Activated naive CD4-positive, alpha-beta T cell treated with anti-CD3 and anti-CD28 coated beads, Interleukin-2, amount 50 U/mL, for 24 hours (primary cell): ENCODE data around the gene HDAC1.
"Not testable (repeated sequence)": the region's sequence is repeated elsewhere in the genome, so short reads cannot be mapped to it uniquely, and the experiment has no call there.

Experiments used
- H3K27ac Mint-ChIP-seq: one replicate; pipeline ENCODE4 v1.8.0; 2021; ENCODE audit warnings: mild to moderate bottlenecking, mixed read lengths
- H3K27me3 Mint-ChIP-seq: one replicate; pipeline ENCODE4 v1.8.0; 2021; ENCODE audit warnings: mixed read lengths
- H3K36me3 Mint-ChIP-seq: one replicate; pipeline ENCODE4 v1.8.0; 2021; ENCODE audit warnings: mixed read lengths
- H3K4me1 Mint-ChIP-seq: one replicate; pipeline ENCODE4 v1.8.0; 2021; ENCODE audit warnings: mixed read lengths
- H3K4me3 Mint-ChIP-seq: one replicate; pipeline ENCODE4 v1.8.0; 2021; ENCODE audit warnings: mild to moderate bottlenecking, mixed read lengths
- H3K9me3 Mint-ChIP-seq: one replicate; pipeline ENCODE4 v1.8.0; 2021; ENCODE audit warnings: mixed read lengths

The HDAC1 gene

DNA sequence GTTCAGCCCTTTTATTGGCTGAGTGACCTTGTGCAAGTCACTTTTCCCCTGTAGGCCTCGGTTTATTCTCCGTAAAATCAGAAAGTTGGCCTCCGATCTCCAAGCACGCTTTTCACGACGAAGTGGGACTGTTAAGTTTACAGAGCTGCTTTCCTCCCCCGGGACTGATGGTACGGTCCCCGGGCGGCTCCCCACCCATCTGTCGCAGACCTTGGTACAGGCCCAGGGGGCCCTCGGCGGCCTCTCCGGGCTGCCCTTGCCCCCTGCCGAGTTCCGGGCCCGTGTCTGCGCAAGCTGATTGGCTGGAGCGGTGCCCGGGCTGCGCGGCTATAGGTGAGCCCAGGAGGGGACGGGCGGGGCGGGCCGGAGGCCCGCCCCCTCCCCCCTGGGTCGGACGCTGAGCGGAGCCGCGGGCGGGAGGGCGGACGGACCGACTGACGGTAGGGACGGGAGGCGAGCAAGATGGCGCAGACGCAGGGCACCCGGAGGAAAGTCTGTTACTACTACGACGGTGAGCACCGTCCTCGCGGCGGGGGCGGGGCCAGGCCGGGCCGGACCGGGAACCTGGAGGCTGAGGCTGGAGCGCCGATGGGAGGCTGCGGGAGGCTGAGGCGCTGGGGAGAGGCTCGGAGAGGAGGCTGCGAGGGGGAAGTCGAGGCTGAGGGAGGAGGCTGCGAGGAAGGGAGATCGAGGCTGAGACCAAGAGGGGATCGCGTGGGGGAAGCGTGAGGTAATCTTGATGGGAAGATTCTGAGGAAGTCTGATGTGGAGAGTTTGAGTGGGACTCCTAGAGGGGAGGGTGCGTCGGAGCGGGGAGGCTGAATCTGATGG lies at the start of gene HDAC1:
HDAC1 (plus strand) TSS at position 376 of the 831 bp plus-strand sequence; CDS start at position 463, 87 bp downstream.
- Mint-ChIP-seq H3K4me3 (peak within 1 kb of the TSS; percentile 96), H3K27me3 (no peaks in the 10 kb centered on the region), H3K4me1 (peaks cover 48% of the 10 kb centered on the region), H3K27ac (peak within 1 kb of the TSS; percentile 98), H3K36me3 (peaks cover 7% of the 10 kb centered on the region), H3K9me3 (no peaks in the 10 kb centered on the region)

DNA sequence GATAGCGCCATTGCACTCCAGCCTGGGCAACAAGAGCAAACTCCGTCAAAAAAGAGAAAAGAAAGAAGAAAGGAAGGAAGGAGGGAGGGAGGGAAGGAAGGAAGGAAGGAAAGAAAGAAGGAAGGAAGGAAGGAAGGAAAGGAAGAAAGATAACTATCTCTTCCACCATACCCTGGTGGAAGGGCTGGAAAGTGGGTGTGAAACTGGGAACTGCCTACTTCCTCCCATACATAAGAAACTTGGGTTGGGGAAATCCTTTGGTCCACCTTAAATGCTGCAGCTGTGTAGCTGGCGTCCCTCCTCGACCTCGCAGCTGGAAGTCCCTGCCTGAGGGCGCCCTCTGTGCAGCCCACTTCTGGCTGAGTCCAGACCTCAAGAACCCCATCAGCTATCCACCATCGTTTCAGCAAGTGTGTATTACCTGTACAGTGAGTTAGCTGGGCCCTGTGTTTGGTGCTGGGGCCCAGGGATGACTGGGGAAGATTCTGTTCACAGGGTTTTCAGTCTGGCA lies 49.5 kb upstream of the HDAC1 start:
- H3K36me3 Mint-ChIP-seq, result no peaks in the 10 kb centered on the region
- H3K27me3 Mint-ChIP-seq, result no peaks in the 10 kb centered on the region
- H3K4me1 Mint-ChIP-seq, result peaks cover 38% of the 10 kb centered on the region
- peak overlapping the region; percentile 51 for H3K27ac Mint-ChIP-seq
- no peak overlapping the region for H3K4me3 Mint-ChIP-seq
- no peaks in the 10 kb centered on the region for H3K9me3 Mint-ChIP-seq

DNA sequence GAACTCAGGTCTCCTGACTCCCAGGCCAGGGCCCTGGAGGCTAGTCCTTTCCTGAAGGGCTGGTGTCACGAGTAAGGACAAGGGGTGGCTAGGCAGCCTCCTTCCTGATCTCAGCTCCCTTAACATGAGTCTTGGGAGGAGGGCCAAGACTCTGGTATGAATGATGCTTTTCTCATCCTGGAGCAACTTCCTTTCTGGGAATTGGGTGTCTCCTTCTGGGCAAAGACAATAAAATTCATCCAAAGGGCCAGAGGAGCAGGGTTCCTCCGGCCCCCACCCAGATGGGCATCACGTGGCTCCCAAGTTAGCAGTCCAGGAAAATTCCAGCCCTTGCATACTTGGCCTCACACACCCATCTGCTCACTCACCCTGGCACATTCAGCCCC lies 45.0 kb upstream of the HDAC1 start, which contains the start of gene FAM167B:
FAM167B (plus strand) TSS at position 335 of the 386 bp plus-strand sequence. CDS start 200 bp downstream, outside the sequence.
- peaks cover 67% of the 10 kb centered on the region for H3K4me1 Mint-ChIP-seq
- H3K27ac Mint-ChIP-seq, result peak within 1 kb of the TSS; percentile 97
- H3K27me3 Mint-ChIP-seq, result no peaks in the 10 kb centered on the region
- no peaks in the 10 kb centered on the region for H3K9me3 Mint-ChIP-seq
- peak within 1 kb of the TSS; percentile 57 for H3K4me3 Mint-ChIP-seq
- no peaks in the 10 kb centered on the region for H3K36me3 Mint-ChIP-seq

DNA sequence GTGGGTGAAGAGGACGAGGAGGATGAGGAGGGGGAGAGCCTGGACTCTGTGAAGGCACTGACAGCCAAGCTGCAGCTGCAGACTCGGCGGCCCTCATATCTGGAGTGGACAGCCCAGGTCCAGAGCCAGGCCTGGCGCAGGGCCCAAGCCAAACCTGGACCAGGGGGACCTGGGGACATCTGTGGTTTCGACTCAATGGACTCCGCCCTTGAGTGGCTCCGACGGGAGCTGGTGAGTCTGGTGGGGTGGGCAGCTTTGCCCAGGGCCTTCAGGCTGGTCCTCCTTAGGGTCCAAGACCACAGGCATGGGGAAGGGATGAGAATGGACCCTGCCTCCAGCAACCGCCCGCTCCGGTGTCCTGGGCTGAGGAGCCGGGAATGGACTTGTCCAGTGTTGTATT lies 44.4 kb upstream of the HDAC1 start:
- H3K36me3 Mint-ChIP-seq, result no peaks in the 10 kb centered on the region
- H3K4me3 Mint-ChIP-seq, result no peak overlapping the region
- peak overlapping the region; percentile 97 for H3K27ac Mint-ChIP-seq
- H3K27me3 Mint-ChIP-seq, result no peaks in the 10 kb centered on the region
- H3K4me1 Mint-ChIP-seq, result peaks cover 64% of the 10 kb centered on the region
- H3K9me3 Mint-ChIP-seq, result no peaks in the 10 kb centered on the region

DNA sequence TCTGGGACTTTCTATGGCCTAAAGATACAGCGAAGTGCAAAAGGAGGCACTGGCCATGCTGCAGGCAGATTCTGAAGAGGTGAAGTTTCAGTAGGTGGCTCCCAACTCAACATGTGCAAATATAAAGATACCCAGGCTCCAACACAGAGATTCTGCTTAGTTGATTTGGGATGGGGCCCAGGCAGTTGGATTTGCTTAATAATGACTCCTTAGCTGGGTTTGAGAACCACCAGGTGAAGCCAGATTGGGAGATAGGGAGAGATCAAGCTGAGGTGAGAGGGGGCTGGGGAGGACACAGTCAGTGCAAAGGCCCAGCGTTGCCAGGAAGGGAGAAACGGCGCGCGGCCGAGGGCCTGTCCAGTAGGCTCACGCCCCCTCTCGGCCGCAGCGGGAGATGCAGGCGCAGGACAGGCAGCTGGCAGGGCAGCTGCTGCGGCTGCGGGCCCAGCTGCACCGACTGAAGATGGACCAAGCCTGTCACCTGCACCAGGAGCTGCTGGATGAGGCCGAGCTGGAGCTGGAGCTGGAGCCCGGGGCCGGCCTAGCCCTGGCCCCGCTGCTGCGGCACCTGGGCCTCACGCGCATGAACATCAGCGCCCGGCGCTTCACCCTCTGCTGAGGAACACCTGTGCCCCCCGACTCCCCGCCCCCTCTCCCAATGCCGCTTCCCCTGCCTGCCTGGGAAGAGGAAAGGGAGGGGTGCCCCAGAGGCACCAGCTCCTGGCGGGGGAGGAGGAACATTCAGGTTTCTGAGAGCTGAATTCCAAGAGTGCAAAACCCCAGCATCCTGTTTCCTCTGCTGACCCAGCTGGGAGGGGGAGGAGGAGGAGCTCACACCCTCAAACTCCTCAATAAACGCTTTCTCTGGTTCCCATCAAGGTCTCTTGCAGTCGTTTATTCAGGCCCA lies 43.6 kb upstream of the HDAC1 start:
- Mint-ChIP-seq H3K4me1 (peaks cover 67% of the 10 kb centered on the region), H3K27ac (peak overlapping the region; percentile 97)

DNA sequence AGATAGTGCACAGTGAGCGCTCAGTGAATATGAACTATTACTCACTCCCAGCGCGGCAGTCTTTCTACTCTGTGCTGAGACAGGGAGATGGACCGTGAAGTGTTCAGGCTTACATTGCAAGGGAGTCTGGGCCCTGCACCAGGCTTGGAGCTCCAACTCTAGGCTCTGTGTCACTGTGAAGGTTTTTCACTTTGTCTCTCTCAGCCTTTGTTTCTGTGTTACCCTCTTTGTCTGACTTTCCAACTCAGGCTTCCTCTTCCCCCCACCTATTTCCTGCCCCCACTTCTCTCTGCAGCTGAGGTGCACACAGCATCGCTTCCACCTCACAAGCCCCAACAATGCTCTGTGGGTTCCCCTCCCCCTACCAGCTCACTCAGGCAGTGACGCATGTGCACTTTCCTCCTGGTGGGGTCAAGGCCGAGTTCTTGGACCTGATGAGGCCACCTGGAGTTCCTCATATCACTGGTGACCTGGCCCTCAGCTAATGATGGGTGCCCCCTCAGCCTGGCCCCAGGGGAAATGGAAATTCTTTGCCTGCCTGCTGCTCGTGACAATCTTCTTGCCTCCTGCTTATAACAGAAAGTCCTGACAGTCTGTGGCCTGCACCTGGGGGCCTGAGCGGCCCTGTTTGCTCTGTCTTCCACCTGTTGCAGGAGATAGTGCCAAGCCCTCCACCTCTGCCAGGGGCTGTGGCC lies 41.9 kb upstream of the HDAC1 start:
- peaks cover 1% of the 10 kb centered on the region for H3K36me3 Mint-ChIP-seq
- peak overlapping the region; percentile 99 for H3K27ac Mint-ChIP-seq
- H3K9me3 Mint-ChIP-seq, result no peaks in the 10 kb centered on the region
- no peaks in the 10 kb centered on the region for H3K27me3 Mint-ChIP-seq
- H3K4me3 Mint-ChIP-seq, result peak overlapping the region; percentile 98
- H3K4me1 Mint-ChIP-seq, result peaks cover 78% of the 10 kb centered on the region

More for the DNA sequence above, 43.6 kb upstream of the HDAC1 start:
- no peaks in the 10 kb centered on the region for H3K9me3 Mint-ChIP-seq
- H3K4me3 Mint-ChIP-seq, result peak overlapping the region; percentile 98
- H3K27me3 Mint-ChIP-seq, result no peaks in the 10 kb centered on the region
- H3K36me3 Mint-ChIP-seq, result peaks cover 1% of the 10 kb centered on the region

DNA sequence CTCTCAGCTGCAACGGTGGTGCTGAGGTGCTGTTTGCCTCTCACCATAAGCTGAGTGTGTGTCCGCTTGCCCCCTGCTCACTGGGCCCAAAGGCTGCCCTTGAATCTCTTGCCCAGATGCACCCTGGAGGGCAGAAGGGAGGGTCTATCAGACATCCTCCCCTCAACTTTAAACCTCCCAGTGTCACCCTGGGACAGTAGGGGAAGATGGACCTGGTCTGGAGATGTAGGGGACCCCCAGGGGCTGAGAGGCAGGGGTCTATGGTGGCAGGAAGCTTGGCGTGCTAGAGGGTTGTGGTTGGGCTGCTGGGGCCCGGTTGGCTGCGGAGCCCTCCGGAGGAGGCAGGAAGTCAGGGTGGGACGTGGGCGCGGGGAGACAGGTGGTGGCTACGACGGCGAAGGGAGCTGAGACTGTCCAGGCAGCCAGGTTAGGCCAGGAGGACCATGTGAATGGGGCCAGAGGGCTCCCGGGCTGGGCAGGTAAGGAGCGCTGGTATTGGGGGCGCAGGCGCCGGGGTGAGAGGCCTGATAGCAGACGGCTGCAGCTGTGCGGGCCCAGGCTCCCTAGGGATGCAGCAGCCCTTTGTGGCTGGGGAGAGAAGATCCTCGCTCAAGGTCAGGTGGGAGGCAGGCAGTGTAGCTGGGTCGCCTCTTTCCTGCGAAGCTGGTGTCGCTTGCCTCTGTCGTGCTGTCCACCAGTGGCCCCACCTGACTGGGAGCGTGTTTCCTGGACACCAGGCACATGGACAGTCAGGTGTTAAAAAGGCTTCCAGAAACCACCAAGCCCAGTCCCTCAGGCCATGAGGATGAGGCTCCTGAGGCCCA lies 40.8 kb upstream of the HDAC1 start, which contains the start of gene LCK:
LCK (plus strand) TSS at position 373 of the 824 bp plus-strand sequence. CDS start 23,065 bp downstream, outside the sequence.
- H3K9me3 Mint-ChIP-seq, result no peaks in the 10 kb centered on the region
- peak within 1 kb of the TSS; percentile 98 for H3K4me3 Mint-ChIP-seq
- peaks cover 76% of the 10 kb centered on the region for H3K4me1 Mint-ChIP-seq
- no peaks in the 10 kb centered on the region for H3K27me3 Mint-ChIP-seq
- H3K27ac Mint-ChIP-seq, result peak within 1 kb of the TSS; percentile 99
- H3K36me3 Mint-ChIP-seq, result peaks cover 4% of the 10 kb centered on the region

DNA sequence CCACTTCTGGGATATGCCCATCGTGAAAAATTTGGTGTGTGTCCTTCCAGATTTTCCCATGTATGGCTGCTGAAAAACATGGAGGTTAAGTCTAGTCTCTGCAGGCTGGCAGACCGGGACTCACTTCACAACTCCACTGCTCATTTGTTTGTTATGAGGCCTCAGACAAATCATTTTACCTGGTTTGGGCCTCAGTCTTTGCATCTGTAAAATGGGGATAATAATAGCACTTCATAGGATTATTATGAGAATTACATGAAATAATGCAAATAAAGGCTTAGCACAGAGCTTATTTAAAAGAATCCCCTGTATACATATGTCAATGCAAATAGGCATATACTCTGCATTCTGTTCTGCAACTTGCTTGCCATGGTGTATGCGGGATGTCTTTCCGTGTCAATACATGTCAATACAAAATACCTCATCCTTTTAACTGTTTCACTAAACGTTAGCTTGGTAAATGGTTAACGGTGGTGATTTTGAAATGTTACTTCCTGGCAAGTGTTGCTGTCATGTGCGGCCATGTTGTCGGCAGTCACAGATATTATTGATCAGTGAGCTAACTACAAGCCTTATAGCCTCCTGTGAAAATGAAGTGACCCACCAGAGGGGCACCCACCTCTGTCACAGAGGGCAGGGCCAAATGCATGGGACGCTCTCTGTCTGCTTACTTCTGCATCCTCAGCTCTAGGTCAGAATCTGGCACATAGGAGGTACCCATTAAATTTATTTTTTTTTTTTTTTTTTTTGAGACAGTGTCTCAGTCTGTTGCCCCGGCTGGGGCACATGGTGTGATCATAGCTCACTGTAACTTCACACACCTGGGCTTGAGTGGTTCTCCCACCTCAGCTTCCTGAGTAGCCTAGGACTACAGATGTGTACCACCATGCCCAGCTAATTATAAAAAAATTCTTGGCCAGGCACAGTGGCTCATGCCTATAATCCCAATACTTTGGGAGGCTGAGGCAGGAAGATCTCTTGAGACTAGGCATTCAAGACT lies 36.5 kb upstream of the HDAC1 start:
- Mint-ChIP-seq H3K36me3 (peaks cover 5% of the 10 kb centered on the region), H3K4me3 (peak overlapping the region; percentile 98), H3K27ac (peak overlapping the region; percentile 92), H3K27me3 (no peaks in the 10 kb centered on the region), H3K9me3 (no peaks in the 10 kb centered on the region), H3K4me1 (peaks cover 72% of the 10 kb centered on the region)

DNA sequence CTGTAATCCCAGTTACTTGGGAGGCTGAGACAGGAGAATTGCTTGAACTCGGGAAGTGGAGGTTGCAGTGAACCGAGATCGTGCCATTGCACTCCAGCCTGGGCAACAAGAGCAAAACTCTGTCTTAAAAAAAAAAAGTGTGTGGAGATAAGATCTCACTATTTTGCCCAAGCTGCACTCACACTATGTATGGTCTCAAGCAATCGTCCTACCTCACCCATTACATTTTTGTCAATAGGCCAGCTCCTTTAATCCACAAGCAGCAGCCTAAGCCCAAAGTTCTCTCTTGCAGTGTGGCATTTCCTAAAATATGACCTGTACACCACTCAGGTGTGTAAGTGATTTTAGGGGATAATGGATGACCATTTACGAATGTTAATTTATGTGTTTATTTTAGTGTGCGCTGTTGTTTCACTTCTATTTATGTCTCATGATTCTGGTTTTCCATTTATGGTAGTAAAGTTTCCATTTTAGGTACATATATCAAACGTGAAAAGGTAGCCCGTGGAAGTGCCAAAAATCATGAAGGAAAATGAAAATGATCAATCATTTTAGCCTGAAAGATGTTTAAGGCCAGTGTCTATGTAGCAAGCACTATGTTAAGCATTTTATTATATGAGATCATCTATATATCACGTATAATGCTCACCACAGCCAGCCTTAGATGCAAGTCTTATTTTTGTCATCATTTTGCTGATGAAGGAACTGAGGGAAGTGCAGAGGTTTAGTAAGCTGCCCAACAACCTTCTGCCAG lies 35.2 kb upstream of the HDAC1 start:
- H3K27ac Mint-ChIP-seq, result peak overlapping the region; percentile 98
- no peaks in the 10 kb centered on the region for H3K9me3 Mint-ChIP-seq
- no peaks in the 10 kb centered on the region for H3K27me3 Mint-ChIP-seq
- H3K36me3 Mint-ChIP-seq, result peaks cover 8% of the 10 kb centered on the region
- H3K4me1 Mint-ChIP-seq, result peaks cover 68% of the 10 kb centered on the region
- peak overlapping the region; percentile 87 for H3K4me3 Mint-ChIP-seq

DNA sequence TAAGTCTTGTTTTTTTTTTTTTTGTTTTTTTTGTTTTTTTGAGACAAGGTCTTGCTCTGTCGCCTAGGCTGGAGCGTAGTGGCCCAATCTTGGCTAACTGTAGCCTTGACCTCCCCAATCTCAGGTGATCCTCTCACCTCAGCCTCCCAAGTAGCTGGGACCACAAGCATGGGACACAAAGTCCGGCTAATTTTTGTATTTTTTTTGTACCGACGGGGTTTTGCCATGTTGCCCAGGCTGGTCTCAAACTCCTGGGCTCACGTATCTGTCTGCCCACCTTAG lies 34.7 kb upstream of the HDAC1 start:
- H3K4me3 Mint-ChIP-seq, result peak overlapping the region; percentile 87

DNA sequence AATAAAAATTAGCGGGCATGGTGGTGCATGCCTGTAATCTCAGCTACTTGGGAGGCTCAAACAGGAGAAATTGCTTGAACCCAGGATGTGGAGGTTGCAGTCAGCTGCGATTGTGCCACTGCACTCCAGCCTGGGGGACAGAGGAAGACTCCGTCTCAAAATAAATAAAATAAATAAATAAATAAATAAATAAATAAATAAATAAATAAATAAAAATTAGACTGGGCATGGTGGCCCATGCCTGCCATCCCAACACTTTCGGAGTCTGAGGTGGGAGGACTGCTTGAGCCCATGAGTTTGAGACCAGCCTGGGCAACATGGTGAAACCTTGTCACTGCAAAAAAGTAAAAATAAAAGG lies 28.7 kb upstream of the HDAC1 start:
- H3K27ac Mint-ChIP-seq, H3K36me3 Mint-ChIP-seq, H3K27me3 Mint-ChIP-seq, H3K9me3 Mint-ChIP-seq, H3K4me3 Mint-ChIP-seq: not testable (repeated sequence)
- peaks cover 60% of the 10 kb centered on the region for H3K4me1 Mint-ChIP-seq

More for the DNA sequence above, 34.7 kb upstream of the HDAC1 start:
- H3K36me3 Mint-ChIP-seq, result peaks cover 8% of the 10 kb centered on the region
- no peaks in the 10 kb centered on the region for H3K9me3 Mint-ChIP-seq
- peak overlapping the region; percentile 98 for H3K27ac Mint-ChIP-seq
- H3K4me1 Mint-ChIP-seq, result peaks cover 63% of the 10 kb centered on the region
- H3K27me3 Mint-ChIP-seq, result no peaks in the 10 kb centered on the region

DNA sequence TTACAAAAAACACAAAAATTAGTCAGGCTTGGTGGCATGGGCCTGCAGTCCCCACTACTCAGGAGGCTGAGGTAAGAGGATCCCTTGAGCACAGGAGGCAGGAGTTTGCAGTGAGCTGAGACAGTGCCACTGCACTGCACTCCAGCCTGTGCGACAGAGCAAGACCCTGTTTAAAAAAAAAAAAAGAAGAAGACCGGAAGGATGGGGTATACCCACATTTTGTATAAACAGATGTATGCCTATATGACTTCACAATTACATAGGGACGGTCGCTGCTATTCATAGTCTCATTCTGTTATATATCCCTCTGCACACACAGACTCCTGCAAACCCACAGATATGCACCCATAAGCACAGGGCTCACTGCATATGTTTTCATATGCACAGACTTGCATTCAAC lies 28.1 kb upstream of the HDAC1 start:
- Mint-ChIP-seq H3K9me3 (peaks cover 5% of the 10 kb centered on the region), H3K27ac (peak overlapping the region; percentile 30), H3K27me3 (no peaks in the 10 kb centered on the region), H3K4me1 (peaks cover 58% of the 10 kb centered on the region), H3K36me3 (peaks cover 8% of the 10 kb centered on the region), H3K4me3 (peak overlapping the region; percentile 12)

DNA sequence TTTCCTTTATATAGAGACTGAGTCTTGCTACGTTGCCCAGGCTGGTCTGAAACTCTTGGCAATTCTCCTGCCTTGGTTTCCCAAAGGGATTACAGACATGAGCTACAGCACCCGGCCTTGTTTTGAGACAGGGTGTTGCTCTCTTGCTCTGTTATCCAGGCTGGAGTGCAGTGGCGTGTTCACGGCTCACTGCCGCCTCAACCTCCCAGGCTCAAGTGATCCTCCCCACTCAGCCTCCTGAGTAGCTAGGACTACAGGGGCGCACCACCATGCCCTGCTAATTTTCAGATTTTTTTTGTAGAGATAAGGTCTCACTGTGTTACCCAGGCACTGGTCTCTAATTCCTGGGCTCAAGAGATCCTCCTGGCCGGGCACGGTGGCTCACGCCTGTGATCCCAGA lies 26.0 kb upstream of the HDAC1 start:
- H3K9me3 Mint-ChIP-seq, result peaks cover 5% of the 10 kb centered on the region

More for the DNA sequence above, 26.0 kb upstream of the HDAC1 start:
- peak overlapping the region; percentile 66 for H3K4me3 Mint-ChIP-seq
- H3K36me3 Mint-ChIP-seq, result peaks cover 4% of the 10 kb centered on the region
- peaks cover 50% of the 10 kb centered on the region for H3K4me1 Mint-ChIP-seq
- peak overlapping the region; percentile 86 for H3K27ac Mint-ChIP-seq
- no peaks in the 10 kb centered on the region for H3K27me3 Mint-ChIP-seq
